HG03139 (cell line): ENCODE measurements around the gene HLA-C.
"Not testable (repeated sequence)": the region's sequence is repeated elsewhere in the genome, so short reads cannot be mapped to it uniquely, and the experiment has no call there.

ENCODE experiments used
- ATAC-seq: cut with Tn5 transposase; IDR thresholded peaks from one replicate; pipeline ENCODE4 v1.9.1; 2021; ENCODE audit not compliant: unreplicated experiment

HLA-C gene

GRCh38 chr6:31270788-31271640 lies 878 bp downstream of the HLA-C start:
- ATAC-seq: no peak

GRCh38 chr6:31268836-31269235 lies 3.1 kb downstream of the HLA-C start:
- no peak for ATAC-seq

- no peak for ATAC-seq
Observed at GRCh38 chr6:31268369-31268765, 3.5 kb downstream of the HLA-C start.

- no peak for ATAC-seq
Observed at GRCh38 chr6:31267651-31268368, 4.1 kb downstream of the HLA-C start.

- no peak for ATAC-seq
Observed at GRCh38 chr6:31266567-31267360, 5.1 kb downstream of the HLA-C start.

- ATAC-seq: no peak
Observed at GRCh38 chr6:31265926-31266325, 6.0 kb downstream of the HLA-C start.

- not testable (repeated sequence) for ATAC-seq
Observed at GRCh38 chr6:31263346-31263933, 8.5 kb downstream of the HLA-C start.

- ATAC-seq: not testable (repeated sequence)
Observed at GRCh38 chr6:31259995-31260394, 11.9 kb downstream of the HLA-C start.

- no peak for ATAC-seq
Observed at GRCh38 chr6:31252625-31253024, 19.3 kb downstream of the HLA-C start.

GRCh38 chr6:31251261-31251660 lies 20.6 kb downstream of the HLA-C start:
- ATAC-seq: no peak

GRCh38 chr6:31249184-31249583 lies 22.7 kb downstream of the HLA-C start:
- ATAC-seq: no peak

- no peak for ATAC-seq
Observed at GRCh38 chr6:31247813-31248212, 24.1 kb downstream of the HLA-C start.

GRCh38 chr6:31246051-31246521 lies 25.8 kb downstream of the HLA-C start:
- ATAC-seq: no peak

- ATAC-seq: no peak
Observed at GRCh38 chr6:31243508-31243907, 28.4 kb downstream of the HLA-C start.

- no peak for ATAC-seq
Observed at GRCh38 chr6:31239854-31240253, 32.0 kb downstream of the HLA-C start.

GRCh38 chr6:31234101-31234500 lies 37.8 kb downstream of the HLA-C start:
- ATAC-seq: not testable (repeated sequence)

- ATAC-seq: no peak
Observed at GRCh38 chr6:31228476-31228875, 43.4 kb downstream of the HLA-C start.

- ATAC-seq: no peak
Observed at GRCh38 chr6:31227143-31227542, 44.7 kb downstream of the HLA-C start.

- no peak for ATAC-seq
Observed at GRCh38 chr6:31225735-31226134, 46.2 kb downstream of the HLA-C start.

GRCh38 chr6:31222496-31222895 lies 49.4 kb downstream of the HLA-C start:
- ATAC-seq: no peak
